OCI-LY3 (cell line): ENCODE results near the gene LMO7.

Experiments used
- H2AFZ ChIP-seq: fragments of 200-600, 300-600 bp; shearing (Covaris generic); 2 replicates; pipeline ENCODE4 v1.6.0; 2014; ENCODE audit warnings: antibody characterized with exemption, low read depth, low read length
- H3K27ac ChIP-seq: fragments of 200-600, 300-600 bp; sonication (generic); 2 replicates; pipeline ENCODE4 v1.5.1; 2014; ENCODE audit warnings: mild to moderate bottlenecking, low read length, moderate library complexity, mixed read lengths
- H3K27me3 ChIP-seq: fragments of 200-600, 300-600 bp; sonication (generic); 2 replicates; pipeline ENCODE4 v1.6.1; 2014; ENCODE audit warnings: low read depth, low read length, mixed read lengths
- H3K36me3 ChIP-seq: fragments of 200-600, 300-600 bp; sonication (generic); replicated peaks from 2 replicates; pipeline ENCODE3; 2014; ENCODE audit warnings: low read depth, low read length, mixed read lengths
- H3K4me1 ChIP-seq: fragments of 300-600, 200-600 bp; sonication (generic); 2 replicates; pipeline ENCODE4 v1.6.1; 2014; ENCODE audit warnings: low read length, mixed read lengths
- H3K4me2 ChIP-seq: fragments of 200-600, 300-600 bp; sonication (generic); 2 replicates; pipeline ENCODE4 v1.6.1; 2014; ENCODE audit warnings: low read length, mixed read lengths
- H3K4me3 ChIP-seq: fragments of 300-600, 200-600 bp; sonication (generic); 2 replicates; pipeline ENCODE4 v1.5.1; 2014; ENCODE audit warnings: antibody characterized with exemption, mild to moderate bottlenecking, low read length, moderate library complexity
- H3K79me2 ChIP-seq: fragments of 300-600, 200-600 bp; shearing (Covaris generic); 2 replicates; pipeline ENCODE4 v1.6.1; 2014; ENCODE audit warnings: mild to moderate bottlenecking, low read length, mixed read lengths
- H3K9ac ChIP-seq: fragments of 300-600, 200-600 bp; shearing (Covaris generic); 2 replicates; pipeline ENCODE4 v1.6.0; 2014; ENCODE audit warnings: mild to moderate bottlenecking, low read length, moderate library complexity
- H3K9me3 ChIP-seq: fragments of 200-600, 300-600 bp; shearing (Covaris generic); 2 replicates; pipeline ENCODE4 v1.6.1; 2014; ENCODE audit warnings: low read length, mixed read lengths; ENCODE audit not compliant: insufficient read depth
- H4K20me1 ChIP-seq: fragments of 200-600, 300-600 bp; sonication (generic); 2 replicates; pipeline ENCODE4 v1.6.1; 2016; ENCODE audit warnings: low read length, mixed read lengths; ENCODE audit not compliant: insufficient read depth
- EZH2phosphoT487 ChIP-seq: fragments of 200-600 bp; shearing (Covaris generic); IDR thresholded peaks from 2 replicates; pipeline ENCODE4 v1.6.1; 2018; ENCODE audit warnings: antibody characterized with exemption, mixed run types, low read depth
- TF ChIP-seq, protein P1 (sequence below): fragments of 200-600, 300-600 bp; sonication (generic); IDR thresholded peaks from 2 replicates; pipeline ENCODE4 v1.5.1; 2014; ENCODE audit warnings: antibody characterized with exemption, low read length, low read depth

Gene LMO7

DNA sequence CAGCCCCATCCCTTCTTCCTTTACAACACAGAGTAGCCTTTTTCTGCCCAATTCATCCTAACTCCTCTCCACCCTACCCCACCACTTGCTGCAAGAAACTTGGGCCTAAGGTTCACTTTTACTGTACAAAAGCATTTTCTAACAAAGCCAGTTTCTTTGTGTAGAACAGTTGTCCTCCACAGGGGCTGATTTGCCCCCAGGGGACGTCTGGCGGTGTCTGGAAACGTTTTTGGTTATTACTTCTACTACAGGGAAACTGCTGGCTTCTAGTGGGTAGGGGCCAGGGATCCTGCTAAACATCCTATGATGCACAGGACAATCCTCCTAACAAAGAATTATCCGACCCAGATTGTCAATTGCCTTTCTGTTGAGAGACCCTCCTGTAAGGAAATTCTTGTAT lies 7.3 kb upstream of the LMO7 start:
- Histone ChIP-seq H3K9ac (no peak overlapping the region), H3K27ac (no peak overlapping the region), H4K20me1 (no peaks in the 10 kb centered on the region), H2AFZ (no peak overlapping the region), H3K27me3 (no peaks in the 10 kb centered on the region), H3K36me3 (no peaks in the 10 kb centered on the region), H3K4me1 (no peaks in the 10 kb centered on the region), H3K4me2 (no peak overlapping the region), H3K9me3 (no peaks in the 10 kb centered on the region), H3K79me2 (no peaks in the 10 kb centered on the region), H3K4me3 (no peak overlapping the region)
- no peak for TF ChIP-seq EZH2phosphoT487
- TF ChIP-seq, protein P1, sequence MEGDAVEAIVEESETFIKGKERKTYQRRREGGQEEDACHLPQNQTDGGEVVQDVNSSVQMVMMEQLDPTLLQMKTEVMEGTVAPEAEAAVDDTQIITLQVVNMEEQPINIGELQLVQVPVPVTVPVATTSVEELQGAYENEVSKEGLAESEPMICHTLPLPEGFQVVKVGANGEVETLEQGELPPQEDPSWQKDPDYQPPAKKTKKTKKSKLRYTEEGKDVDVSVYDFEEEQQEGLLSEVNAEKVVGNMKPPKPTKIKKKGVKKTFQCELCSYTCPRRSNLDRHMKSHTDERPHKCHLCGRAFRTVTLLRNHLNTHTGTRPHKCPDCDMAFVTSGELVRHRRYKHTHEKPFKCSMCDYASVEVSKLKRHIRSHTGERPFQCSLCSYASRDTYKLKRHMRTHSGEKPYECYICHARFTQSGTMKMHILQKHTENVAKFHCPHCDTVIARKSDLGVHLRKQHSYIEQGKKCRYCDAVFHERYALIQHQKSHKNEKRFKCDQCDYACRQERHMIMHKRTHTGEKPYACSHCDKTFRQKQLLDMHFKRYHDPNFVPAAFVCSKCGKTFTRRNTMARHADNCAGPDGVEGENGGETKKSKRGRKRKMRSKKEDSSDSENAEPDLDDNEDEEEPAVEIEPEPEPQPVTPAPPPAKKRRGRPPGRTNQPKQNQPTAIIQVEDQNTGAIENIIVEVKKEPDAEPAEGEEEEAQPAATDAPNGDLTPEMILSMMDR, result no peak

GRCh38 chr13:75633285-75633684 lies 2.8 kb upstream of the LMO7 start:
- H3K4me1 ChIP-seq, result peaks cover 11% of the 10 kb centered on the region
- H2AFZ ChIP-seq, result no peak overlapping the region
- no peaks in the 10 kb centered on the region for H3K9me3 ChIP-seq
- H3K27ac ChIP-seq, result no peak overlapping the region
- no peak overlapping the region for H3K4me3 ChIP-seq
- no peaks in the 10 kb centered on the region for H3K36me3 ChIP-seq
- no peaks in the 10 kb centered on the region for H3K27me3 ChIP-seq
- H3K4me2 ChIP-seq, result no peak overlapping the region
- TF ChIP-seq EZH2phosphoT487, result no peak
- H4K20me1 ChIP-seq, result no peaks in the 10 kb centered on the region
- H3K79me2 ChIP-seq, result peaks cover 3% of the 10 kb centered on the region; the same call in 1 of the 2 replicates
- H3K9ac ChIP-seq, result no peak overlapping the region

GRCh38 chr13:75635101-75635827 lies 866 bp upstream of the LMO7 start:
- Histone ChIP-seq H2AFZ (peak overlapping the region; percentile 92), H3K79me2 (peaks cover 3% of the 10 kb centered on the region; the same call in 1 of the 2 replicates), H3K9me3 (no peaks in the 10 kb centered on the region), H3K36me3 (no peaks in the 10 kb centered on the region), H3K9ac (peak overlapping the region; percentile 70), H3K4me3 (peak overlapping the region; percentile 78), H4K20me1 (no peaks in the 10 kb centered on the region), H3K4me2 (peak overlapping the region; percentile 76), H3K27me3 (no peaks in the 10 kb centered on the region), H3K4me1 (peaks cover 11% of the 10 kb centered on the region), H3K27ac (no peak overlapping the region)
- TF ChIP-seq, protein P1, result no peak
- TF ChIP-seq EZH2phosphoT487, result no peak

DNA sequence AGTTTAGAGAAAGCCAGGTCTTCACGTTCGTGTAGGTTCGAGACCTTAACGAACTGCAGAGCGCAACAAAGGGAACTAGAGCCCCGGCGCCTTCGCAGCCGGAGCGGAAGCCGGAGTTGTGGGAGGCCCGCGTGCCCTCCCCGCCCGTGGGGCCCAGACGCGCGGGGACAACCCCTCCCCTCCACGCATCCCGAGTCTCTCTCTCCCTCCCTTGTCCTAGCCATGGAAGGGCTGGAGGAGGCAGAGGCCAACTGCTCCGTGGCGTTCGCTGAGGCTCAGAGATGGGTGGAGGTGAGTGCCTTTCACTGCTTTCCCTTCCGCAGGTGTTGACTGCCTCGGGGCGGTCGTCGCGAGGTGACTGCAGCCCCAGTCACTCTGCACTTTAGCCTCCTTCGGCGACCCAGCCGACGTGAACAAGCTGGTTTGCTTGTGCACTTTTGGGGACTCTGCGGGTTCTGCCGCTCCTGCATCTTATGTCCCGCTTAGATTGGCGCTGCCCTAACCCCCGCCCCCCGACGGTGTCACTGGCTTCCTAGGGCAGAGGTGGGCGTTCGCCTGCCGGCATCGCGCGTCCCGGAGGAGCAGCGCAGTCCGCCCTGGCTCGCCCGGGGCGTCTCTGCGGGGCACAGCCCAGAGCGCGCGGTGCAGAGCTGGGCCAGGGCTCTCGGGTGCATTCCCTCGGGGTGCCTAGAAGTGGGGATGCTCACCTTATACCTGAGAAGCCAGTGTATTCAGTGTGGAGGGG lies 478 bp downstream of the LMO7 start:
- no peaks in the 10 kb centered on the region for H4K20me1 ChIP-seq
- H3K4me2 ChIP-seq, result peak overlapping the region; percentile 76
- H3K79me2 ChIP-seq, result peaks cover 3% of the 10 kb centered on the region; the same call in 1 of the 2 replicates
- TF ChIP-seq, protein P1, result no peak
- no peak for TF ChIP-seq EZH2phosphoT487
- H2AFZ ChIP-seq, result peak overlapping the region; percentile 88
- H3K27ac ChIP-seq, result peak overlapping the region; percentile 17
- peak overlapping the region; percentile 78 for H3K4me3 ChIP-seq
- H3K27me3 ChIP-seq, result no peaks in the 10 kb centered on the region
- H3K9me3 ChIP-seq, result no peaks in the 10 kb centered on the region
- peak overlapping the region; percentile 70 for H3K9ac ChIP-seq
- peaks cover 11% of the 10 kb centered on the region for H3K4me1 ChIP-seq
- no peaks in the 10 kb centered on the region for H3K36me3 ChIP-seq
